ENCODE data around the gene GRIK4. TPM values are rescaled to one million over a fixed set of nuclear protein-coding genes. Genes with fewer than 3 reads are reported as not detected.

GRIK4 gene
- total and polyA plus RNA-seq, 2 donors (not counting 3 experiments of a cell fraction or from before 2014, with no cell fraction given) = 0.81 to 1.6 TPM

GRCh38 chr11:120720760-120721159 lies 209.2 kb downstream of the GRIK4 start:
- dilution Hi-C loops (cut with MboI; ENCODE audit: extremely low pct_ligation_motif_present, low sequenced_read_pairs) = no loop called here
- H3K4me1 ChIP-seq (ENCODE audit: control insufficient read depth, extremely low read depth, insufficient read depth, low read length) = no peaks in the 10 kb centered on the region
- FAIRE-seq = no peak
- no peak overlapping the region for H3K27ac ChIP-seq (ENCODE audit: insufficient read depth, low read depth, low read length)
- no peaks in the 10 kb centered on the region for H3K9me1 ChIP-seq (replicated peaks; ENCODE audit: control insufficient read depth, extremely low read depth, insufficient read depth, low read length)
- H3K4me3 ChIP-seq (replicated peaks in 1 of 3; ENCODE audit: insufficient read depth in 1 of 3, low read depth in 1 of 3, low read length in 3 of 3) = no peak overlapping the region
- peaks cover 2 to 5% of the 10 kb centered on the region in 2 experiments for H3K27me3 ChIP-seq (ENCODE audit: control insufficient read depth in 2 of 2, insufficient read depth in 2 of 2, low read length in 2 of 2)
- no TSS peak for BruUV-seq (replicated peaks)
- CTCF ChIA-PET = interaction anchor here (0.7 kb wide), 1 partner anchor 26 kb away, joined by 3 read pairs; no protein-coding TSS in a partner anchor
- TF ChIP-seq MYC (IDR thresholded peaks at IDR 0.05; ENCODE audit: low read depth, low read length) = no peak
- TF ChIP-seq GATA2 (IDR thresholded peaks at IDR 0.05; ENCODE audit: insufficient read depth, insufficient read length, low read depth, low read length) = no peak
- no peak for TF ChIP-seq CTCF (IDR thresholded peaks at IDR 0.05; ENCODE audit: extremely low read depth in 1 of 2, insufficient read depth in 1 of 2, low read depth in 1 of 2, low read length in 2 of 2)
- TF ChIP-seq FOS (IDR thresholded peaks at IDR 0.05; ENCODE audit: borderline replicate concordance, insufficient read depth, low read length) = no peak
- no peak for TF ChIP-seq POLR2A (IDR thresholded peaks at IDR 0.05; ENCODE audit: low read depth, low read length)
- no peak for TF ChIP-seq MAX (IDR thresholded peaks at IDR 0.05; ENCODE audit: insufficient read depth, insufficient read length)
- no peak for TF ChIP-seq EZH2 (IDR thresholded peaks at IDR 0.05; ENCODE audit: borderline replicate concordance, low read depth, low read length, severe bottlenecking)
- no peak for TF ChIP-seq POLR2AphosphoS5 (IDR thresholded peaks at IDR 0.05; ENCODE audit: insufficient read depth, low read depth, low read length)
- TF ChIP-seq JUN (IDR thresholded peaks at IDR 0.05; ENCODE audit: borderline replicate concordance, insufficient read depth, insufficient read length, low read depth) = no peak
- H4K20me1 ChIP-seq (replicated peaks; ENCODE audit: control insufficient read depth, extremely low read depth, insufficient read depth, low read length) = no peaks in the 10 kb centered on the region
- intact Hi-C loops (cut with micrococcal nuclease) = no loop called here
- H2AFZ ChIP-seq (ENCODE audit: low read depth, low read length) = no peak overlapping the region
- H3K4me2 ChIP-seq (ENCODE audit: insufficient read depth, low read length) = no peak overlapping the region
- POLR2A ChIA-PET = no interaction called here
- H3K79me2 ChIP-seq (ENCODE audit: control insufficient read depth, insufficient read depth, low read length) = no peaks in the 10 kb centered on the region
- H3K9me3 ChIP-seq (replicated peaks; ENCODE audit: control insufficient read depth, insufficient read depth, low read length) = no peaks in the 10 kb centered on the region
- H3K9ac ChIP-seq (replicated peaks; ENCODE audit: extremely low read depth, insufficient read depth, low read length) = no peak overlapping the region
- DNase-seq (ENCODE audit: low read depth, low spot score) = no peak
- H3K36me3 ChIP-seq (ENCODE audit: control insufficient read depth in 2 of 2, extremely low read depth in 1 of 2, insufficient read depth in 2 of 2, low read length in 2 of 2) = no peaks in the 10 kb centered on the region
